Cardiac fibroblast (primary cell): Measurements from ENCODE around the gene ARHGDIA.
A peak's percentile ranks its signal among the peaks of the same experiment; 100 is the strongest.

Experiments
- DNase-seq, 2 donors: peaks; one replicate each; pipeline versions ENCODE4 v3.0.0 to v3.0.0-alpha.2; 2010; ENCODE audit warnings: low read depth in 2 of 2
- H3K4me3 ChIP-seq, 2 donors: replicated peaks in 1 of 2; 1 replicate in 1 of 2; 2 replicates in 1 of 2; pipeline ENCODE4 v1.5.1; 2011; ENCODE audit warnings: low read depth in 2 of 2, low read length in 2 of 2, mild to moderate bottlenecking in 2 of 2, moderate library complexity in 1 of 2
- TF ChIP-seq, protein P1 (sequence below): IDR thresholded peaks from one replicate; pipeline ENCODE4 v1.5.1; 2011; ENCODE audit warnings: low read depth, mild to moderate bottlenecking, low read length, inconsistent platforms

The ARHGDIA gene

DNA sequence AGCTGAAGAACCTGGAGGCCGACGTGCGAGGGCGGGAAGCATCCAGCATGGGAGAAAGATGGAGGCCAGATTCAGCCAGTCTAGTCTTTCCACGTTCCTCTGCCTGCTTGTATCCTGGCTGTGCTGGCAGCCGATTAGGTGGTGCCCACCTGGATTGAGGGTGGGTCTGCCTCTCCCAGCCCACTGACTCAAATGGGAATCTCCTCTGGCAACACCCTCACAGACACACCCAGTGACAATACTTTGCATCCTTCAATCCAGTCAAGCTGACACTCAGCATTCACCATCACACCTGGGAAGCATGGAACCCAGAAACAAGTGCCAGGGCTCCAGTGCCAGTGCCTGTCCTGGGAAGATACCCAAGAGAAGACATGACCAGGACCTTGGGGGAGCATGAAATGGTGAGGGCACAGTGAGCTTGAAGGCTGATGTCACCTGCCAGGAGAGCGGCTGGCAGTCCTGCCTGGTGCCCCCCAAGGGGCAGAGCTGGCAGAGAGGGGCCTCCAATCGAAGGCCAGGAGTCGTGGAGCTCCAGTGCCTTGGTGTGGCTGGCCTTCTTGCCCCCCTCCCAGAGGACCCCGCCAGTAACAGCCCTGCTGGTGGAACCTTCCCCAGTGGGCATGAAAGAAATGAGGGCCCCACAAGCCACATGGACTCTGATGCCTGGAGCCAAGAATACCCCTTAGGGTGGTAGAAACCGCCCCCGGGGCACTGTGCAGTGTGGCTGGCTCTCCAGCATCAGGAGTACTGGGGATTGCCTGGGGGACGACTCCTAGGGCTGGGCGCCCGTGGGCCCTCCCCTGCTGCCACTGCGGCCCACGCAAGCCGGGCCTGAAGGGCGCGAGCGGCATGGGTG, 30.3 kb upstream of the ARHGDIA start:
- no peak for DNase-seq
- TF ChIP-seq, protein P1, sequence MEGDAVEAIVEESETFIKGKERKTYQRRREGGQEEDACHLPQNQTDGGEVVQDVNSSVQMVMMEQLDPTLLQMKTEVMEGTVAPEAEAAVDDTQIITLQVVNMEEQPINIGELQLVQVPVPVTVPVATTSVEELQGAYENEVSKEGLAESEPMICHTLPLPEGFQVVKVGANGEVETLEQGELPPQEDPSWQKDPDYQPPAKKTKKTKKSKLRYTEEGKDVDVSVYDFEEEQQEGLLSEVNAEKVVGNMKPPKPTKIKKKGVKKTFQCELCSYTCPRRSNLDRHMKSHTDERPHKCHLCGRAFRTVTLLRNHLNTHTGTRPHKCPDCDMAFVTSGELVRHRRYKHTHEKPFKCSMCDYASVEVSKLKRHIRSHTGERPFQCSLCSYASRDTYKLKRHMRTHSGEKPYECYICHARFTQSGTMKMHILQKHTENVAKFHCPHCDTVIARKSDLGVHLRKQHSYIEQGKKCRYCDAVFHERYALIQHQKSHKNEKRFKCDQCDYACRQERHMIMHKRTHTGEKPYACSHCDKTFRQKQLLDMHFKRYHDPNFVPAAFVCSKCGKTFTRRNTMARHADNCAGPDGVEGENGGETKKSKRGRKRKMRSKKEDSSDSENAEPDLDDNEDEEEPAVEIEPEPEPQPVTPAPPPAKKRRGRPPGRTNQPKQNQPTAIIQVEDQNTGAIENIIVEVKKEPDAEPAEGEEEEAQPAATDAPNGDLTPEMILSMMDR: no peak
- peak overlapping the region in 1 of 2 donors; percentile 19 for H3K4me3 ChIP-seq

GRCh38 chr17:81900181-81900820, 29.2 kb upstream of the ARHGDIA start:
- H3K4me3 ChIP-seq: no peak overlapping the region
- TF ChIP-seq, protein P1: no peak
- no peak for DNase-seq

DNA sequence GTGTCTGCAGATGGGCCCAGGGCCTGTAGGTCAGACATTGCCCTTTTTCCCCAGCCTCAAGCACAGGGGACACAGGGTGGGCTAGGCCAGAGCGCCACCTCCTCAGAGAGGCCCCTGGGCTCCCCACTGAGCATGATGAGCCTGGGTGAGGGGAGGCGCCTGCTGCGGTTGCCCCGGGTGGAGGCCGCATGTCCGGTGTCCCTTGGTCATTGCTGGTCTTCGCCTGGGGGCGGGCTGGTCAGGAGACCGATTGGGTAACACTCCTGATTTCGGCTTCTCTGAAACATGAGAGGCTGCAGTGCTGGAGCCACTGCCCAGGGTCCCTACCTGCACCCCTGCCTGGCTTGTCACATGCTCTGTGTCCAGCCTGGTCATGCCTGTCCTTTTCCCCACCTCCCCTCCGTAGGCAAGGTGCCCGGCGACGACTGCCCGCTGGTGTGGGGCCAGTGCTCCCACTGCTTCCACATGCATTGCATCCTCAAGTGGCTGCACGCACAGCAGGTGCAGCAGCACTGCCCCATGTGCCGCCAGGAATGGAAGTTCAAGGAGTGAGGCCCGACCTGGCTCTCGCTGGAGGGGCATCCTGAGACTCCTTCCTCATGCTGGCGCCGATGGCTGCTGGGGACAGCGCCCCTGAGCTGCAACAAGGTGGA, 28.5 kb upstream of the ARHGDIA start:
- H3K4me3 ChIP-seq: no peak overlapping the region
- TF ChIP-seq, protein P1: no peak
- no peak for DNase-seq

DNA sequence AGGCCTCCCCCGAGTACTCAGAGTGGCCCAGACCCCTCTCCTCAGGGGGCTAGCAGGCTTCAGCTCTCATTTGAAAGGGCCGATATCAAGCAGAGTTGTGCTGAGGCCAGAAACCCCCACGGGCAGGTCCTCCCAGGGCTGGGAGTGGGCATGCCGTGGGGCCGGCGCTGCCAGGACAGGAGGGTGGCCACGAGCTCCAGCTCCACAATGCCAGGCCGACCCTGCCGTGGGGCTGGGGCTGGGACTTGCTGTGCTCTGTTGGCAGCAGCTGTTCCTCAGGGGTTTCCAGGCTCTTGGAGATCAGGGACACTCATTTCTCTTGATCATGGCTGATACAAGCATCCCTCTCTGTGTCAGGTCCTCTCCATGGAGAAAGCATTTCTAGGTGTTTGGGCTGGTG, 27.7 kb upstream of the ARHGDIA start:
- TF ChIP-seq, protein P1: no peak
- H3K4me3 ChIP-seq: no peak overlapping the region
- no peak for DNase-seq

GRCh38 chr17:81898029-81898866, 27.1 kb upstream of the ARHGDIA start:
- H3K4me3 ChIP-seq: no peak overlapping the region
- peak; percentile 62 to 97 for DNase-seq
- TF ChIP-seq, protein P1: no peak

- no peak for DNase-seq
- TF ChIP-seq, protein P1: no peak
- no peak overlapping the region for H3K4me3 ChIP-seq
These were observed 24.3 kb upstream of the ARHGDIA start for GRCh38 chr17:81895400-81895799.
